DOHH2 (cell line): ENCODE results near the gene ATR.

ENCODE experiments used
- EZH2phosphoT487 ChIP-seq: fragments of 200-600 bp; sonication (generic); IDR thresholded peaks from 2 replicates; pipeline ENCODE4 v1.6.1; 2017; ENCODE audit warnings: borderline replicate concordance, mild to moderate bottlenecking, antibody characterized with exemption, low read length, moderate library complexity, mixed read lengths
- TF ChIP-seq, protein P1 (sequence below): fragments of 200-600 bp; sonication (generic); IDR thresholded peaks from one replicate; pipeline ENCODE4 v1.5.1; 2014; ENCODE audit warnings: antibody characterized with exemption, mild to moderate bottlenecking, low read depth, low read length; ENCODE audit not compliant: poor library complexity, severe bottlenecking

DNA sequence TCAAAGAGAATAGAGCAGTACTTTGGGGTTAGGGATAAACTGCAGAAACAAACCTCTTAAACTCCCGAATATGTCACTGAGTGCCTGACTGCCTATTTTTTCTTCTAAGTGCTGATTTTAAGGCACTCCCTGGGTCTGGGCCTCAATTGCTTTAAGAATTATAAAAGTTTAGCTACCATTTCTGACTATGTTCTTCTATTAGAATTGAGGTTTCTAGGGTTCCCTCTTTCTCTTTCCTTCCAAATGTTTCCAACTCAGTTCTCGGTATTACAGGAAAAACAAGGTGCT is 46.6 kb upstream of the ATR start:
- TF ChIP-seq, protein P1, sequence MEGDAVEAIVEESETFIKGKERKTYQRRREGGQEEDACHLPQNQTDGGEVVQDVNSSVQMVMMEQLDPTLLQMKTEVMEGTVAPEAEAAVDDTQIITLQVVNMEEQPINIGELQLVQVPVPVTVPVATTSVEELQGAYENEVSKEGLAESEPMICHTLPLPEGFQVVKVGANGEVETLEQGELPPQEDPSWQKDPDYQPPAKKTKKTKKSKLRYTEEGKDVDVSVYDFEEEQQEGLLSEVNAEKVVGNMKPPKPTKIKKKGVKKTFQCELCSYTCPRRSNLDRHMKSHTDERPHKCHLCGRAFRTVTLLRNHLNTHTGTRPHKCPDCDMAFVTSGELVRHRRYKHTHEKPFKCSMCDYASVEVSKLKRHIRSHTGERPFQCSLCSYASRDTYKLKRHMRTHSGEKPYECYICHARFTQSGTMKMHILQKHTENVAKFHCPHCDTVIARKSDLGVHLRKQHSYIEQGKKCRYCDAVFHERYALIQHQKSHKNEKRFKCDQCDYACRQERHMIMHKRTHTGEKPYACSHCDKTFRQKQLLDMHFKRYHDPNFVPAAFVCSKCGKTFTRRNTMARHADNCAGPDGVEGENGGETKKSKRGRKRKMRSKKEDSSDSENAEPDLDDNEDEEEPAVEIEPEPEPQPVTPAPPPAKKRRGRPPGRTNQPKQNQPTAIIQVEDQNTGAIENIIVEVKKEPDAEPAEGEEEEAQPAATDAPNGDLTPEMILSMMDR = no peak
- TF ChIP-seq EZH2phosphoT487 = no peak
